GM21825 (cell line): ENCODE results near the gene LTO1.
A peak's percentile ranks its signal among the peaks of the same experiment; 100 is the strongest.

Experiments used
- ATAC-seq: cut with Tn5 transposase; IDR thresholded peaks from one replicate; pipeline ENCODE4 v1.9.1; 2021; ENCODE audit warnings: mild to moderate bottlenecking, moderate library complexity; ENCODE audit not compliant: unreplicated experiment

The LTO1 gene

GRCh38 chr11:69674886-69675714, at the start of gene LTO1:
LTO1 (minus strand) TSS chr11:69675353; CDS start chr11:69675239, 114 bp downstream.
- ATAC-seq = peak; percentile 72

GRCh38 chr11:69721745-69722144, 46.6 kb upstream of the LTO1 start:
- no peak for ATAC-seq

GRCh38 chr11:69721106-69721505, 46.0 kb upstream of the LTO1 start:
- no peak for ATAC-seq

- no peak for ATAC-seq
These were observed 43.8 kb upstream of the LTO1 start for GRCh38 chr11:69718912-69719311.

GRCh38 chr11:69718147-69718546, 43.0 kb upstream of the LTO1 start:
- no peak for ATAC-seq

GRCh38 chr11:69716891-69717747, 42.0 kb upstream of the LTO1 start:
- no peak for ATAC-seq

- ATAC-seq = no peak
These were observed 40.9 kb upstream of the LTO1 start for GRCh38 chr11:69716099-69716498.

GRCh38 chr11:69715446-69715845, 40.3 kb upstream of the LTO1 start:
- no peak for ATAC-seq

- ATAC-seq = no peak
These were observed 37.0 kb upstream of the LTO1 start for GRCh38 chr11:69711822-69712801.

GRCh38 chr11:69708736-69709401, 33.7 kb upstream of the LTO1 start:
- ATAC-seq = no peak

- no peak for ATAC-seq
These were observed 32.0 kb upstream of the LTO1 start for GRCh38 chr11:69707176-69707575.

- ATAC-seq = no peak
These were observed 31.0 kb upstream of the LTO1 start for GRCh38 chr11:69705901-69706787.

GRCh38 chr11:69705351-69705811, 30.2 kb upstream of the LTO1 start:
- ATAC-seq = no peak

- ATAC-seq = no peak
These were observed 29.5 kb upstream of the LTO1 start for GRCh38 chr11:69704508-69705253.

GRCh38 chr11:69703768-69704507, 28.8 kb upstream of the LTO1 start, which contains the start of gene FGF19:
FGF19 (minus strand) TSS chr11:69704022; CDS start chr11:69703876, 146 bp downstream.
- no peak for ATAC-seq

GRCh38 chr11:69703453-69703767, 28.3 kb upstream of the LTO1 start:
- ATAC-seq = no peak

- no peak for ATAC-seq
These were observed 27.8 kb upstream of the LTO1 start for GRCh38 chr11:69702769-69703452.
